GM10248 (cell line): ENCODE measurements around the gene SCUBE1.

Source experiments
- CTCF ChIA-PET: fragments of 300-600 bp; sonication (Branson Sonifier 250); formaldehyde crosslinking; extraction: SDS; loops from one replicate; lab custom pipeline; 2021; ENCODE audit warnings: antibody characterized with exemption; lab: Yijun Ruan, JAX
- POLR2A ChIA-PET: fragments of 350-650 bp; sonication (Branson Sonifier 250); formaldehyde crosslinking; extraction: SDS; loops from one replicate; lab custom pipeline; 2020; ENCODE audit warnings: antibody characterized with exemption; lab: Yijun Ruan, JAX
- DNase-seq: peaks from one replicate; pipeline ENCODE4 v3.0.0; 2012; ENCODE audit errors: extremely low spot score
- CTCF ChIP-seq: IDR thresholded peaks from 2 replicates; pipeline ENCODE4 v1.5.1; 2012; ENCODE audit warnings: mild to moderate bottlenecking, low read depth; ENCODE audit errors: extremely low read depth, missing control alignments, control extremely low read depth

SCUBE1 gene

GRCh38 chr22:43263645-43264514 lies 79.3 kb downstream of the SCUBE1 start:
- DNase-seq = peak; percentile 85
- POLR2A ChIA-PET = no interaction called here
- TF ChIP-seq CTCF = no peak
- CTCF ChIA-PET = interaction anchor here (0.7 to 3.1 kb wide), 4 partner anchors 10 to 124 kb away, joined by 3 to 24 read pairs (median 4); no protein-coding TSS in a partner anchor

- no peak for TF ChIP-seq CTCF
- DNase-seq = peak; percentile 64
- CTCF ChIA-PET = interaction anchor here (1.4 to 3.1 kb wide), 2 partner anchors 11 to 14 kb away, joined by 4 to 24 read pairs; no protein-coding TSS in a partner anchor
- POLR2A ChIA-PET = no interaction called here
Measured at GRCh38 chr22:43262990-43263644, 80.1 kb downstream of the SCUBE1 start.

- TF ChIP-seq CTCF = no peak
- DNase-seq = no peak
- ChIA-PET CTCF (interaction anchor here (1.0 to 3.0 kb wide), 4 partner anchors 13 to 86 kb away, joined by 3 to 17 read pairs (median 8); partner anchors contain the start of gene TTLL12), POLR2A (no interaction called here)
Measured at GRCh38 chr22:43260331-43261231, 82.6 kb downstream of the SCUBE1 start.

- TF ChIP-seq CTCF = no peak
- DNase-seq = no peak
- CTCF ChIA-PET = no interaction called here
- POLR2A ChIA-PET = no interaction called here
Measured at GRCh38 chr22:43257961-43258360, 85.2 kb downstream of the SCUBE1 start.

GRCh38 chr22:43257549-43257948 lies 85.6 kb downstream of the SCUBE1 start:
- POLR2A ChIA-PET = no interaction called here

More at GRCh38 chr22:43257549-43257948, 85.6 kb downstream of the SCUBE1 start:
- DNase-seq = no peak
- CTCF ChIA-PET = no interaction called here
- TF ChIP-seq CTCF = no peak
